Mesenchymal stem cell (in vitro differentiated cells and primary cell): ENCODE measurements around the gene SPATA21.
A peak's percentile ranks its signal among the peaks of the same experiment; 100 is the strongest.

Source experiments
- DNase-seq: peaks from one replicate; pipeline ENCODE4 v3.0.0-alpha.2; 2013
- H2AFZ ChIP-seq: one replicate; pipeline ENCODE4 v1.6.1; 2013; ENCODE audit warnings: low read depth, mild to moderate bottlenecking, control low read depth, inconsistent platforms, low read length, moderate library complexity
- H2AK5ac ChIP-seq: 2 replicates; pipeline ENCODE4 v1.6.1; 2013; ENCODE audit warnings: low read length, moderate library complexity, mild to moderate bottlenecking, inconsistent platforms; ENCODE audit not compliant: severe bottlenecking
- H2BK120ac ChIP-seq: one replicate; pipeline ENCODE4 v1.6.1; 2013; ENCODE audit warnings: low read depth, mild to moderate bottlenecking, inconsistent platforms, low read length, moderate library complexity
- H2BK12ac ChIP-seq, 2 experiments: one replicate each; pipeline ENCODE4 v1.6.1; 2013; ENCODE audit warnings: inconsistent platforms in 2 of 2, low read length in 2 of 2, mild to moderate bottlenecking in 2 of 2, moderate library complexity in 2 of 2, control low read depth in 1 of 2
- H2BK15ac ChIP-seq: one replicate; pipeline ENCODE4 v1.6.1; 2013; ENCODE audit warnings: mild to moderate bottlenecking, low read depth, inconsistent platforms; ENCODE audit not compliant: poor library complexity, severe bottlenecking
- H2BK5ac ChIP-seq: 2 replicates; pipeline ENCODE4 v1.6.1; 2013; ENCODE audit warnings: low read depth, mild to moderate bottlenecking, low read length, control low read depth, inconsistent platforms; ENCODE audit not compliant: poor library complexity, severe bottlenecking
- H3K14ac ChIP-seq, 2 experiments: one replicate each; pipeline ENCODE4 v1.6.1; 2013; ENCODE audit warnings: inconsistent platforms in 2 of 2, low read length in 2 of 2, control low read depth in 1 of 2, mild to moderate bottlenecking in 1 of 2, moderate library complexity in 1 of 2
- H3K18ac ChIP-seq, 2 experiments: one replicate each; pipeline ENCODE4 v1.6.1; 2013; ENCODE audit warnings: inconsistent platforms in 2 of 2, low read length in 2 of 2, control low read depth in 1 of 2, low read depth in 1 of 2, mild to moderate bottlenecking in 1 of 2
- H3K23ac ChIP-seq, 2 experiments: one replicate each; pipeline ENCODE4 v1.6.1; 2013; ENCODE audit warnings: inconsistent platforms in 2 of 2, low read length in 2 of 2, mild to moderate bottlenecking in 2 of 2, moderate library complexity in 2 of 2, control low read depth in 1 of 2
- H3K27ac ChIP-seq: 2 replicates; pipeline ENCODE4 v1.5.1; 2013; ENCODE audit warnings: mild to moderate bottlenecking, moderate library complexity, low read length, control low read depth, inconsistent platforms; ENCODE audit not compliant: poor library complexity, severe bottlenecking
- H3K27me3 ChIP-seq, 2 experiments: 2 replicates each; pipeline versions ENCODE4 v1.6.1 to v1.7.0; 2013; ENCODE audit warnings: low read length in 2 of 2, mild to moderate bottlenecking in 2 of 2, moderate library complexity in 2 of 2, control low read depth in 1 of 2, inconsistent platforms in 1 of 2; ENCODE audit not compliant: control insufficient read depth in 1 of 2, insufficient read depth in 1 of 2
- H3K36me3 ChIP-seq, 2 experiments: 2 replicates each; pipeline versions ENCODE4 v1.6.1 to v1.7.0; 2013; ENCODE audit warnings: low read length in 2 of 2, control low read depth in 1 of 2, inconsistent platforms in 1 of 2, low read depth in 1 of 2, mild to moderate bottlenecking in 1 of 2; ENCODE audit not compliant: insufficient read depth in 2 of 2, control insufficient read depth in 1 of 2
- H3K4ac ChIP-seq, 2 experiments: one replicate each; pipeline ENCODE4 v1.6.1; 2013; ENCODE audit warnings: inconsistent platforms in 2 of 2, low read length in 2 of 2, mild to moderate bottlenecking in 2 of 2, moderate library complexity in 2 of 2, control low read depth in 1 of 2, low read depth in 1 of 2
- H3K4me1 ChIP-seq: 2 replicates; pipeline ENCODE4 v1.6.1; 2013; ENCODE audit warnings: low read depth, low read length, control low read depth; ENCODE audit not compliant: control insufficient read depth, insufficient read depth
- H3K4me2 ChIP-seq: 2 replicates; pipeline ENCODE4 v1.6.1; 2013; ENCODE audit warnings: low read length, mild to moderate bottlenecking, inconsistent platforms; ENCODE audit not compliant: poor library complexity, severe bottlenecking
- H3K4me3 ChIP-seq, 2 experiments: 2 replicates each; pipeline versions ENCODE4 v1.5.1 to v1.7.0; 2013; ENCODE audit warnings: low read length in 2 of 2, mild to moderate bottlenecking in 2 of 2, control low read depth in 1 of 2, low read depth in 1 of 2; ENCODE audit not compliant: insufficient read depth in 1 of 2
- H3K79me1 ChIP-seq: replicated peaks from 2 replicates; pipeline ENCODE4 v1.6.1; 2013; ENCODE audit warnings: mild to moderate bottlenecking, control low read depth, low read length, inconsistent platforms; ENCODE audit not compliant: poor library complexity, severe bottlenecking
- H3K9ac ChIP-seq: 2 replicates; pipeline ENCODE4 v1.7.0; 2013; ENCODE audit warnings: mild to moderate bottlenecking, low read length, moderate library complexity
- H3K9me3 ChIP-seq: 2 replicates; pipeline ENCODE4 v1.7.0; 2013; ENCODE audit warnings: mild to moderate bottlenecking, low read length; ENCODE audit not compliant: control insufficient read depth
- H4K8ac ChIP-seq: one replicate; pipeline ENCODE4 v1.6.1; 2013; ENCODE audit warnings: inconsistent platforms, mild to moderate bottlenecking, low read length, moderate library complexity
- H4K91ac ChIP-seq: one replicate; pipeline ENCODE4 v1.6.1; 2013; ENCODE audit warnings: mild to moderate bottlenecking, low read length, inconsistent platforms
- WGBS: methylation state at CpG from one replicate; pipeline ENCODE4 v1.1.7; 2013; ENCODE audit warnings: mixed read lengths; 5-methylcytosine and 5-hydroxymethylcytosine counted together

The SPATA21 gene

DNA sequence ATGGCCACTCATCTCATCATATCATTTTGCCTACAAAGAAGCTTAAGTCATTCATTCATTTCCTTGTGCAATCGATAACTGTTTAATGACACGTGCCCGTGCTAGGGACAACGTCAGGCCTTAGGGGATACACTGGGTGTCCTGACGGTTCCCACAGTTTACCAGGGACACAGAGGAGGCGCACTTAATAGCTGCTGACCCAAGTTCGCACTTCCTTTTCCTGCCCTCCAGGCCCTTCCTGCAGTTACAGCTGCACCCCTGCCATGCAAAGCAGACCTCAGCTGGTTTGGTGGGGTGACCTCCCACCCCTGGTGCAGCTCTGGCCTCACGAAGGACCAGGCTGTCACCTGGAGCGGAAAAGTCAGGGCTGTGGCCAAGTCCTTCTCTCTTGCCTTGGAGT, 4.2 kb downstream of the SPATA21 start:
- Histone ChIP-seq H3K27me3 (peaks cover 7 to 20% of the 10 kb centered on the region in 2 experiments), H3K4ac (no peak overlapping the region), H2BK15ac (no peak overlapping the region), H2BK12ac (no peak overlapping the region), H3K23ac (no peak overlapping the region), H3K27ac (no peak overlapping the region), H3K4me1 (no peaks in the 10 kb centered on the region), H2AK5ac (no peak overlapping the region), H2AFZ (no peak overlapping the region), H3K9me3 (no peaks in the 10 kb centered on the region), H2BK120ac (no peak overlapping the region), H3K36me3 (no peaks in the 10 kb centered on the region), H3K4me2 (no peak overlapping the region), H2BK5ac (no peak overlapping the region), H3K18ac (no peak overlapping the region), H3K14ac (no peak overlapping the region), H3K4me3 (no peak overlapping the region), H4K8ac (peak overlapping the region; percentile 36), H3K79me1 (no peaks in the 10 kb centered on the region), H3K9ac (no peak overlapping the region), H4K91ac (peak overlapping the region; percentile 55)
- 75% methylated on average over 9 of the region's 9 CpGs for WGBS
- DNase-seq = no peak

DNA sequence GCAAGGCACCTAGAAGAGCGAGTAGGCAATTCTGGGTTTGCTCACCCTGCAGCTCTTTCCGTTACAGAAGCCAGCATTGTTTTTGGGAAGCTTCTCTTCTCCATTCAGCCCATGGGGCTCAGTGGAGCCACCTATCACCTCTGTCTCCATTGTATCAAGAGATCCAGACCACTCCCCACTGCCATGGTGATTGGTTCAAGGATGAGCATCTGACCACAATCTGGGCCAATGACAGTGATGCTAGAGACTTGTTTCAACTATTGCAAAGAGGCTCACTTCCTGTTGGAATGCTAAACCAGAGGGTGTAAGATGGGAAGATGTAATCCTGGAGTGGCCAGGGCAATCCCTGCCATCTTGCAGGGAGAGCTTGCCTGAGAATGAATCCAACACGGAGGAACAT, 6.6 kb downstream of the SPATA21 start:
- Histone ChIP-seq H3K4me2 (no peak overlapping the region), H2BK5ac (no peak overlapping the region), H2BK12ac (no peak overlapping the region), H4K8ac (no peak overlapping the region), H3K4me1 (no peaks in the 10 kb centered on the region), H3K4ac (no peak overlapping the region), H2BK120ac (no peak overlapping the region), H3K27ac (no peak overlapping the region), H3K14ac (no peak overlapping the region), H3K4me3 (no peak overlapping the region), H4K91ac (no peak overlapping the region), H2AK5ac (no peak overlapping the region), H3K9me3 (no peaks in the 10 kb centered on the region), H3K18ac (no peak overlapping the region), H3K36me3 (no peaks in the 10 kb centered on the region), H3K23ac (no peak overlapping the region), H2AFZ (no peak overlapping the region), H3K79me1 (no peaks in the 10 kb centered on the region), H2BK15ac (no peak overlapping the region), H3K9ac (no peak overlapping the region), H3K27me3 (peaks cover 7 to 20% of the 10 kb centered on the region in 2 experiments)
- 95% methylated on average over 3 of the region's 3 CpGs for WGBS
- no peak for DNase-seq

DNA sequence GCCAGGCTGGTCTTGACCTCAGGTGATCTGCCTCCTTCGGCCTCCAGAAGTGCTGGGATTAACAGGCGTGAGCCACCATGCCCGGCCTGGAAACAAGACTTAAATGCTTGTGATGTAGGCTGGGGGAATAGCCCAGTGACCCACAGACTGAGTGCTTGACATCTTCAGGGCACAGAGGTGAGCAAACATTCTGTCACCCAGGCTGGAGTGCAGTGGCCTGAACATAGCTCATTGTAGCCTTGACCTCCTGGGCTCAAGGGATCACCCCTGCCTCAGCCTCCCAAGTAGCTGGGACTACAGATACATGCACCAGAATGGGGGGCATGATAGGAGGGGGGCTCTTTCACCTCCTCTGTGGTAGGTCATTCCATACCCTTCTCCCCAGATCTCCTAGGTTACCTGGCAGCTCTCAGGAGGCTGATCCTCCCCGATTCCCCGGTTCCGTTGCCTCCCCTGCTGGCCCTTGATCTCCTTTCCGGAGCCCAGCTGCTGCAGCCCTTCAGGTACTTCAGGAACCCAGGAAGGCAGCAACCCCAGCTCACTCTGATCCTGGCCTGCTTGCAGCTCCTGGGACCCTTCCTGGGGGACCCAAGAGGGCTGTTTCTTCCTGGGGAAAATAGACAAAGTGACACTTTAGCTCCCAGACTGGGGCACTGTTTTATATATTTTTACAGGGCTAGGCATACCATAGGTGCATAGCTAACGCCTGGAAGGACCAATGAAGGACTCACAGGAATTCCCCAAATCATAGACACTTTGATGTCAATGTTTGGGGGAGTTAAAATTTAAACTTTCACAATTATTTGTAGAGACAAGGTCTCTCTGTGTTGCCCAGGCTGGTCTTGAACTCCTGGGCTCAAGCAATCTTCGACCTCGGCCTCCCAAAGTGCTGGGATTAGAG, 11.8 kb downstream of the SPATA21 start:
- H3K23ac ChIP-seq = no peak overlapping the region
- no peak overlapping the region for H2BK15ac ChIP-seq
- H4K8ac ChIP-seq = no peak overlapping the region
- no peak overlapping the region for H3K4me2 ChIP-seq
- 96% methylated on average over 7 of the region's 10 CpGs for WGBS
- H3K4me1 ChIP-seq = peaks cover 4% of the 10 kb centered on the region
- peaks cover 9 to 26% of the 10 kb centered on the region in 2 experiments for H3K27me3 ChIP-seq
- no peak overlapping the region for H2BK5ac ChIP-seq
- no peaks in the 10 kb centered on the region for H3K9me3 ChIP-seq
- no peak overlapping the region for H3K14ac ChIP-seq
- H3K4me3 ChIP-seq = no peak overlapping the region
- H2AK5ac ChIP-seq = no peak overlapping the region
- no peak overlapping the region for H2BK12ac ChIP-seq
- H3K36me3 ChIP-seq = no peaks in the 10 kb centered on the region
- no peaks in the 10 kb centered on the region for H3K79me1 ChIP-seq
- H2BK120ac ChIP-seq = no peak overlapping the region
- no peak overlapping the region for H3K9ac ChIP-seq
- no peak overlapping the region for H3K4ac ChIP-seq
- H2AFZ ChIP-seq = peak overlapping the region; percentile 14
- no peak overlapping the region for H3K27ac ChIP-seq
- no peak for DNase-seq
- H3K18ac ChIP-seq = no peak overlapping the region
- H4K91ac ChIP-seq = peak overlapping the region; percentile 59

DNA sequence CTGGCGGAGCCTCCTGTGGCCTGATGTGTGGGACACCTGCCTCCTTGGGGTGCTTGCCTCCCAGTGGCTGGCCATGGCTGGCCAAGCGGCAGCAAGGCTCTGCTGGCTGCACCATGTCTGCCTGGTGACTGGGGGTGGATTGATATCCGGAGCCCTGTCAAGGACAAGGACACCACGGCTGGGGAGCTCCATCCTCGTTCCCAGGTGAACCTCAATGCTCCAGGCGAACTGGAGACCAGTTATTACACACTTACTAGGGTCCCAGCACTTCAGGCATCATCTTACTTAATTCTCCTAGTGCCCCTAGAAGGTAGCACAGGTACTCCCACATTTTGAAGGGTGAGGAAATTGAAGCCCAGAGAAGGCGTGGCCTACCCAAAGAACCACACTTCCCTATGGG, 15.2 kb downstream of the SPATA21 start:
- H2BK5ac ChIP-seq = no peak overlapping the region
- no peak overlapping the region for H2AFZ ChIP-seq
- H2BK120ac ChIP-seq = no peak overlapping the region
- no peak overlapping the region for H4K91ac ChIP-seq
- no peaks in the 10 kb centered on the region for H3K9me3 ChIP-seq
- no peak overlapping the region for H3K14ac ChIP-seq
- no peak overlapping the region for H2BK12ac ChIP-seq
- H4K8ac ChIP-seq = no peak overlapping the region
- DNase-seq = no peak
- no peaks in the 10 kb centered on the region for H3K36me3 ChIP-seq
- no peak overlapping the region for H3K4me2 ChIP-seq
- no peak overlapping the region for H3K4me3 ChIP-seq
- peaks cover 4% of the 10 kb centered on the region for H3K4me1 ChIP-seq
- no peak overlapping the region for H3K23ac ChIP-seq
- 79% methylated on average over 6 of the region's 7 CpGs for WGBS
- no peak overlapping the region for H3K18ac ChIP-seq
- no peak overlapping the region for H3K9ac ChIP-seq
- no peaks in the 10 kb centered on the region for H3K79me1 ChIP-seq
- H3K27ac ChIP-seq = no peak overlapping the region
- H2AK5ac ChIP-seq = no peak overlapping the region
- H2BK15ac ChIP-seq = no peak overlapping the region
- peaks cover 15 to 34% of the 10 kb centered on the region in 2 experiments for H3K27me3 ChIP-seq
- no peak overlapping the region for H3K4ac ChIP-seq
